Measurements from ENCODE around the gene CELF2. TPM values are rescaled to one million over a fixed set of nuclear protein-coding genes. Genes with fewer than 3 reads are reported as not detected.

CELF2 gene
- total RNA-seq, 2 donors from 2014 or later: 139 to 146 TPM

DNA sequence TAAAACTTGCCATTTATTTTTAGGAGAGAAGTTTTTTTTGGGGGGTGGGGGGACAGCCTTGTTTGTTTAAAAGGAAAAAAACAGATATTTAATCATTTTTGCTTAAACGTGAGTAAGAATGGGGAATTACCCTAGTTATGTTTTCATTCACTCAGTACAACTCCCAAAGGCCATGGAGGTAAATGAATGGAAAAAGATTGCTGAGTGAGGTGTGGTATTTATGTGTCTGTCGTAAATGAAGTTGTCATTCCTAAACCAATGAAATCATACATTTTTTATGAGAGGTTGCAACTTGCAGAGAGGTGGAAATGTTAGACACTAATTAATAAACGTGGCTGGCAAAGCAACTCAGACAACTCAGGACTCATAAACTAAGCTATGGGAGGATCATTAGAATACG lies 218.1 kb downstream of the CELF2 start:
- Mint-ChIP-seq H3K9me3 (no peaks in the 10 kb centered on the region), H3K4me3 (peak overlapping the region; percentile 93), H3K27me3 (no peaks in the 10 kb centered on the region), H3K27ac (peak overlapping the region; percentile 97), H3K4me1 (peaks cover 78% of the 10 kb centered on the region), H3K36me3 (ENCODE audit: low read depth) (peaks cover 20% of the 10 kb centered on the region)
- ATAC-seq (replicated peaks): peak; percentile 53

DNA sequence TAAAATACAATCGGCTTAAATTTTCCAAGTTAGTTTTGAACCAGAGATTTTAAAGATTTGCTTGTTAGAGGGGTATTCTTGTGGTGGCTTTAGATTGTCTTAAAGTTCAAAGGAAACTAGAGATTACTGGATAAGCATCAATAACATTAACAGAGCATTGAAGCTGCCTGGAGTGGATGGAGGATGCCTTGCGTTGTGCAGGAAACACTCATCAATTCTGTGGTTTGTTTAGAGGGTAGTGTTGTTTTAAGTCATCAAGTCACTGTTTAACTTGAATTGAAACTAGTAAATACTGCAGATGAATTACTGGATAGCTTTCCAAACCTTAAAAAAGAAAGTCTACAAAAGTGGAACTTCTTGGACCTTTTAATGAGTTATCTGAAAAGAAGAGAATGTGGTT lies 218.6 kb downstream of the CELF2 start:
- H3K27me3 Mint-ChIP-seq: no peaks in the 10 kb centered on the region
- peak overlapping the region; percentile 97 for H3K27ac Mint-ChIP-seq
- H3K4me3 Mint-ChIP-seq: peak overlapping the region; percentile 93
- peaks cover 74% of the 10 kb centered on the region for H3K4me1 Mint-ChIP-seq
- no peaks in the 10 kb centered on the region for H3K9me3 Mint-ChIP-seq
- ATAC-seq (replicated peaks): peak; percentile 57
- peaks cover 20% of the 10 kb centered on the region for H3K36me3 Mint-ChIP-seq (ENCODE audit: low read depth)

DNA sequence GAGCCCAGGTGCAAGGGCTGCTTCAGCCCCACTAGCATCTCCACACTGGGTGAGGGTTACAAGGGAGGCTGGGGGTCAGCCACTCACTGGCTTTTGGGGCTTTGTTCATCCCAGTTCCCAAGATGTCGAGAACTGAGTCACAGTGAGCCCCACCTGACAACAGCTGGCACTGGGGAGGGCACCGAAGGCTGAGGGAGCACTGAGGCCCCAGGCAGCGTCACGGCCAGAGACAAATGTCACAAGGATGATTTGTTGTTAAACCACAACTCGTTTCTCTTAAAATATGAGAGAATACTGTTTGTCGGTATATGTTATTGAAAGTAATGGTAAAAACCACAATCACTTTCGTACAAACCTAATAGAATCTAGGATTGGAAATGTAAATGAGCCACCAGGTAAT lies 219.9 kb downstream of the CELF2 start:
- Mint-ChIP-seq H3K4me3 (peak overlapping the region; percentile 93), H3K36me3 (ENCODE audit: low read depth) (peaks cover 20% of the 10 kb centered on the region), H3K4me1 (peaks cover 70% of the 10 kb centered on the region), H3K9me3 (no peaks in the 10 kb centered on the region), H3K27me3 (no peaks in the 10 kb centered on the region), H3K27ac (peak overlapping the region; percentile 97)
- peak; percentile 50 for ATAC-seq (replicated peaks)

DNA sequence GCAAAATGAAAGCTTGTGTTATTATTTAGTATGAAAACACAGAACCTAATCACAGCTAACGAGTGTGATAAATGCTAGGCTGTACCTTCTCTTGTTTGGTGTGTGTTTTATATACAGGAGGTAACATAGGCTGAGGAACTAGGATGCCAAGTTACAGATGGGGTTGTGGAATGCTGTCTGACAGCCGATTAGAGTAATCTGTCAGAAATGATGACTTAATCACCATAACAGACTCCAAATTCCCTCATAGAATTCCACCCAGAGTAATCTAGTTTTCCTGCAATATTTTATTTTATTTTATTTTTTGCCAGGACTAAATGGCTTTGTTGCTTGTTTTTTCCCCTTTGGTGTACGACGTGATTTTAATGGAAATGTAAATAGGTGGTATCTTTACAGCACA lies 221.2 kb downstream of the CELF2 start:
- Mint-ChIP-seq H3K4me1 (peaks cover 73% of the 10 kb centered on the region), H3K36me3 (ENCODE audit: low read depth) (peaks cover 20% of the 10 kb centered on the region), H3K27ac (peak overlapping the region; percentile 36)

DNA sequence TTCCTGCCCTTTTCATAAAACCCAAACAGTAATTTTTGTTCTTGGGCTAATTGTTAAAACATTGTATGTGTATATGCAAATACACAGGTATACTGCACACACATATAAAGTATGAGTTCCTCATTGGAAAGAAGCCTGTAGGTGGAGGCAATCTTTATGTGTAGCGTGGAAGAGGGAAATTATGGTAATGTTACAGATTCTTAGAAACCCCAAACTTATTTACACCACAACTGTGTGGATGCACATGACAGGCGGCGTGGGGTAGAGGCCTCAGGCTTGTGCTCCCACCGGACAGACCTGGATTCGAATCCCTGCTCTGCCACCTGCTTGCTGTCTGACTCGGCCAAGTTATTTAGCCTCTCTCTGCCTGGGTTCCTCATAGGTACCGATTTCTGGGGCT lies 223.0 kb downstream of the CELF2 start:
- Mint-ChIP-seq H3K9me3 (no peaks in the 10 kb centered on the region), H3K27me3 (no peaks in the 10 kb centered on the region), H3K4me3 (peak overlapping the region; percentile 21), H3K27ac (peak overlapping the region; percentile 36), H3K4me1 (peaks cover 60% of the 10 kb centered on the region), H3K36me3 (ENCODE audit: low read depth) (peaks cover 20% of the 10 kb centered on the region)
- ATAC-seq (replicated peaks): no peak

More for the DNA sequence above, 221.2 kb downstream of the CELF2 start:
- H3K9me3 Mint-ChIP-seq: no peaks in the 10 kb centered on the region
- no peaks in the 10 kb centered on the region for H3K27me3 Mint-ChIP-seq
- ATAC-seq (replicated peaks): no peak
- peak overlapping the region; percentile 28 for H3K4me3 Mint-ChIP-seq

DNA sequence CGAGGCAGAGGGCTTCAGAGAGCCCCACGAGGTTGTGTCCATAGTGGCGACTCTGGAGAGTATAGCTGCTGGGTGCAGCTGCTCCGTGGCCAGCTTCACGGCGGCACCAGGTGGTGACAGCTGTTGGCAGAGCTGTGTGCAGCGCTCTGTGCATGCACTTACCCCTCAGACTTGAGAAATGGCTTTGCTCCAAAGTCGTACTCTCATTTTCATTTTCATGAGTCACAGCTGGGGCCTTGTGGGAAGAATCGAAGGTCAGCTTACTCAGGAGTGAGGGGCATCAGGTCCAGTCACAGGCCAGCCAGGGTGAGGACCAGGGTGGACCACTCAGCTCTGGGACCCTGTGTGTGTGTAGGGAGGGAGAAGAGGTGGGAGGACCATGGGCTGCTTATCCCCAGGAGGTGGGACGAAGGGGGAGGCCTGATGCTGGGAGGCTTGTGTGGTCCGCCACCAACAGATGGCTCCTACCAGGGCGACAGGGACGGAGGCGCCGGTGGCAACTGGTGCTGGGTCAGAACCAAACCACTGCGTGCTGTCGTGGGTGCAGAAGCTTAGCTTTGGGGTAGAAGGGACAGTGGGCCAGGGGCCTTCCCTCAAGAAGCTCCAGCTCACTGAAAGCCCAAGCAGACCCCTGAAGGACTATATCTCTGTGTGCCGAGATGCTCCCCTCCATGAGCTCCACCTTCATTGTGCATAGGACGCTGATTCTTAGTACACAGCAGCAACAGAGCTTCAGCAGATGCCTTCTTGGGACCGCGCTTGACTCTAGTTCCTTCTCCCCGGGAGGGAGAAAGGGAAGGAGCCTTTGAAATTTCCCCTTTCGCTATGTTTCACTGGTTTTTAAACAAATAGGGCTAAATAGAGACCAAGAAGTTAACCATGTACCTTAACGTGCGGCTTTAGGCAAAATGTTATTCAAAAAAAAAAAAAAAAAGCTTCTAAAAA lies 225.0 kb downstream of the CELF2 start:
- Mint-ChIP-seq H3K4me3 (no peak overlapping the region), H3K27me3 (no peaks in the 10 kb centered on the region), H3K36me3 (ENCODE audit: low read depth) (peaks cover 20% of the 10 kb centered on the region), H3K4me1 (peaks cover 40% of the 10 kb centered on the region), H3K27ac (no peak overlapping the region), H3K9me3 (no peaks in the 10 kb centered on the region)
- ATAC-seq (replicated peaks): peak; percentile 64

DNA sequence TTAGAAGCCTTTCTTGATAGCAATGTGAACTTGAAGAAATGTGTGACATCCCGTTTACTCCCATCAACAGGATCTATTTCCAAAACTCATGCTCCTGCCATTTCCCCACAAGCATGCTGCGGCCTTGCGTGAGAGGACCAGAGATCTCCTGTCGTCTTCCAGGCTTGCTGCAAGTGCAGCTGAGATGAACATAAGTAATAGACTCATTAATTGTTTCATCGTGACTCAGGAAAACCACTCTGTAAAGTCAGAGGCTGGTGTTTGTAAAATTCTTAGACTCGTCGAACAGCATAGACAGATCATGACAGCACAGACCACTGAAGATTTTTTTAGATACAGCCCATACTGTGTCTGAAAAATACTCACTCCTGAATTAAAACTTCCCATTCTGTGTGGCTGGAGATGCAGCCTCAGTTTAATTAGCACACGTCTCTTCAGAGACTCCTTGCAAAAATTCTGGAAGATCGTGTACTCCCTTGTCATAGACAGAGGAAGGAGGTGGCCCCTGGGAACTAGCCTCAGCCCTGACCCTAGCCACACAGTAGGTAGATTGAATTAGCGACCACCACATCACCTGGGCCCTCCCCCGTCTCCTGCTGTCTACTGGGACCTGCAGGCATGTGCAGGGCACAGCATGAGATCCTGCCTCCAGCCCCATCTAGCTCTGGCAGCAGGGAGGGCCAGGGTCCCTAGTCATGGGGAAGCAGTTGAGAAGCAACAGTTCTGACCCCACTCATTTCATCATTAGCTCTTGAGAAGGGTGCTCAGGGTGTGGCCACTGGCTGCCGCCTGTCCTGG lies 226.0 kb downstream of the CELF2 start:
- peaks cover 20% of the 10 kb centered on the region for H3K36me3 Mint-ChIP-seq (ENCODE audit: low read depth)
- H3K27me3 Mint-ChIP-seq: no peaks in the 10 kb centered on the region
- ATAC-seq (replicated peaks): peak; percentile 36
- peaks cover 37% of the 10 kb centered on the region for H3K4me1 Mint-ChIP-seq
- H3K9me3 Mint-ChIP-seq: no peaks in the 10 kb centered on the region
- H3K4me3 Mint-ChIP-seq: no peak overlapping the region
- no peak overlapping the region for H3K27ac Mint-ChIP-seq

DNA sequence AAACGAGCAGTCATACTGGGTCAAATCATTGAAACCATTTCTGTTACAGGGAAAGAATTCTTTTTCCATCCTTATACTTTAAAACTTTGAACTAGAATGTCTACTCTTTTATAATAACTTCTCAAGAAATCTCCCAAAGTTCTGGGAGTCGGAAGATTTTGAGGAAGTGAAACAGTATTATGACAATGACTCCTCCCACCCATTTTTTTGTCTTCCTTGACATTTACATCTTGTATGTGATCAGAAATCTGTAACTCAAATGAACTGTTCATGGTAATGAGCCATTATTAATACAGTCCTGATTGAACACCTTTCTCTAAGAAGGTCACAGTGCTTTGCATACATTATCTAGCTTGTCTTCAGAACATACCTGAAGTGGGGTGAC lies 227.4 kb downstream of the CELF2 start:
- ATAC-seq (replicated peaks): peak; percentile 1

DNA sequence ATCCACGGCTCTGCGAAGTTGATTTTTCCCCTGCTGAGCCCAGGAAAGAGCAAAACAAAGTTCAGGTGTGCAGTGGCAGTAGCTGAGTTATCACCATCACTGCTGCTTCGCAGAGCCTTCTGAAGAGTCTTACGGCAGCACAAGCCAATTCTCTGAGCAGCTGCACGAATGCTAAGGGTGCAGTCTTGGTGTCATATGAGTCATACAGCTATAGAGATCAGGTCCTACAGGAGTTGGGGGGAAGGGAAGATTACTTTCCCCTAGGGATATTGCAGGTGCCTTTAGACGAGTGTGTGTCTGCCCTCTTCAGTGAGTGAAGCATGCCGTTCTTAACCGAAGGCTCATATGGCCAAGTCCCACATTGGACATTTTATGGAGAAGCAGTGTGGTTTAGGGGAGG lies 227.8 kb downstream of the CELF2 start:
- ATAC-seq (replicated peaks): peak; percentile 63
- no peaks in the 10 kb centered on the region for H3K27me3 Mint-ChIP-seq
- H3K9me3 Mint-ChIP-seq: no peaks in the 10 kb centered on the region
- H3K27ac Mint-ChIP-seq: no peak overlapping the region
- H3K4me3 Mint-ChIP-seq: no peak overlapping the region
- H3K36me3 Mint-ChIP-seq (ENCODE audit: low read depth): peaks cover 3% of the 10 kb centered on the region
- peaks cover 26% of the 10 kb centered on the region for H3K4me1 Mint-ChIP-seq

More for the DNA sequence above, 227.4 kb downstream of the CELF2 start:
- peaks cover 7% of the 10 kb centered on the region for H3K36me3 Mint-ChIP-seq (ENCODE audit: low read depth)
- H3K27ac Mint-ChIP-seq: no peak overlapping the region
- H3K9me3 Mint-ChIP-seq: no peaks in the 10 kb centered on the region
- H3K4me3 Mint-ChIP-seq: no peak overlapping the region
- peaks cover 30% of the 10 kb centered on the region for H3K4me1 Mint-ChIP-seq
- no peaks in the 10 kb centered on the region for H3K27me3 Mint-ChIP-seq

DNA sequence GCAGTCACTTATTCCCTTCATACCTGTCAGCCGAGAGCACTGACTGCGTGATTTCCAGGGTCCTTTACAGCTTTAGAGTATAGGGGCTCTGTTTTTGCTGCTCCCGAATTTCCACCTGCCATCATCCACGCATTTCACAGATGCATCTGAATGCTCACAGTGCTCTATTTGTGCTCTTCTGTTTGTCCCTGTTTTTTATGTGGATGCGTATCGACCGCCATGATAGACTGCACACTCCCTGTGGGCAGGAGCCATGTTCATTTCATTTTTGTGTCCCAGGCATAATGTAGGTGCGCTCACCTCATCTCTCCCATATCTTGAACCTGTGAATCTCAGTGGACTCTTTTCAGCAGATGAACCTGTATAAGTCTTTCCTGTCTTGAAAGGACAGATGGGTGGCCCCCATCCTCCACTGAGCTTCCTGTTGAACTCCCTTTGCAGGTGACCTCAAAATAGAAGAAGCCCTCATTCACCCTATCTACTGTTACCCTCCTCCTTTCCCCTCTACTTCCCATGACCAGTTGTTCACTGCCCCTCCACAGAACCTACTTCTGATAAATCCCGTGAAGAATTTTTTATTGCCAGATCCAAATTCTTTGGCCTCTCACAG lies 228.4 kb downstream of the CELF2 start:
- ATAC-seq (replicated peaks): no peak
- Mint-ChIP-seq H3K4me3 (no peak overlapping the region), H3K4me1 (peaks cover 23% of the 10 kb centered on the region), H3K9me3 (no peaks in the 10 kb centered on the region), H3K36me3 (ENCODE audit: low read depth) (no peaks in the 10 kb centered on the region), H3K27ac (no peak overlapping the region), H3K27me3 (no peaks in the 10 kb centered on the region)

DNA sequence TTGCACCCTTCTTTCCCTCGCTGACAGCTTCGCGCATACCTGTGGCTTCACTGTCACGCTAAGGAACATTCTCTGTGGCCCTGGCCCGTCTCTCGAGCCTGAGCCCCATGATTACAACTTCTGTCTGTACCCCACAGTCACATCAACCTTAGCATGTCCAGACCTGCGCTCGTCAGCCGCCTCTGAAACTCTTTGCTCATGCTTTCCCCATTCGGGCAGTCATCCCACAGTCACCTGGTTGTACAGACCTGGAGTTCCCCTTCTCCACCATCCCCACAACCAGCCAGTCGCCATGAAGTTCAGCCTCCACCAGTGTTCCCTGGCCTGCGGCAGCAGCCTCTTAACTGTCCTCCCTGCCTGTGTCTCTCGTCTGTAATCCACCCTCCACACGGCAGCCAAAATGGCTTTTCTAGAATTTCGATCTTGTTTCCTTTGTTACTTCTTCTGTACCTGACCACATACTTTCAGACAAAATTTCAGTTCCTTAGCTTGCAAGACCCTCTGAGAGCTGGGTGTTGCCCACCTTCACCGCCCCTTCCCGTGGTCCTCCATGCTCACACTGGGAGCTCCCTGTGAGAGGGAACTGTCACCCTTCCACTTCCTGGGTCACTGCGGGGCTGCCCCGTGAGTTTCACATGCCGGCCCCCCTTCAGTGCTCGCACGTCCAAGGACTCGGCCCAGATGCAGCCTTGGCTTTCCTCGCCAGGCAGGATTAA lies 229.2 kb downstream of the CELF2 start:
- peak; percentile 20 for ATAC-seq (replicated peaks)
- Mint-ChIP-seq H3K9me3 (no peaks in the 10 kb centered on the region), H3K36me3 (ENCODE audit: low read depth) (no peaks in the 10 kb centered on the region), H3K27me3 (no peaks in the 10 kb centered on the region), H3K4me1 (peaks cover 23% of the 10 kb centered on the region), H3K27ac (no peak overlapping the region), H3K4me3 (no peak overlapping the region)

DNA sequence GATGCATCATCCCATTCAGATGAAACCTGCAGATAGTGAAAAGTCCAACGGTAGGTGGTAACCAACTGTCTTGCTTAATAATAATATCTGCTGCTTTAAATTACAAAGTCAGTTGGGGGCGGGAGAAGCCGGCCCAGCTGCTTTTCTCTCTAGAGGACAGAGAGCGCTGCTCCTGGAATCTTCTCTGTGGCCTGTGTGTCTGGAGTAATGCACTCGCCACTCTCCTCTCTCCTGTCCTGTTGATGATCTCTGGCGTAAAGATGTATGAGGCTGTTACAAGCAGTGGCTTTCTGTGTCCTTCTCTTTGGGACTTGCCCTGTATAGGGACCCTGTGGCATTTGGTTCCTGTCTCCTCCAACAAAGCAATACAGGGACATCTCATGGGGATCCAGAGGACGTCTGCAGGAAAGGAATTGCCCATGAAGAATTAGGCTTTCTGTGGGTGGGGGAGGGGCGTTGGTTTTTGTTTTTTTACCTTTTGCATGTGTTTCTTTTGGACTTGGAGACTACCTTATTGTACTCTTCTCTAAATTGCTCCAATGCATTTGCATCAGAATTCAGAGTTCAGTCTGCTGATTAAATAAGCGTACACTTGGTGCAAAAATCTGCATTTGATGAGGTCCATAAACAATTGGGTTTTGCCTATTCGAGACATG lies 231.6 kb downstream of the CELF2 start:
- Mint-ChIP-seq H3K27ac (no peak overlapping the region), H3K4me3 (no peak overlapping the region), H3K9me3 (no peaks in the 10 kb centered on the region), H3K36me3 (ENCODE audit: low read depth) (no peaks in the 10 kb centered on the region), H3K27me3 (no peaks in the 10 kb centered on the region), H3K4me1 (peaks cover 14% of the 10 kb centered on the region)
- ATAC-seq (replicated peaks): no peak

DNA sequence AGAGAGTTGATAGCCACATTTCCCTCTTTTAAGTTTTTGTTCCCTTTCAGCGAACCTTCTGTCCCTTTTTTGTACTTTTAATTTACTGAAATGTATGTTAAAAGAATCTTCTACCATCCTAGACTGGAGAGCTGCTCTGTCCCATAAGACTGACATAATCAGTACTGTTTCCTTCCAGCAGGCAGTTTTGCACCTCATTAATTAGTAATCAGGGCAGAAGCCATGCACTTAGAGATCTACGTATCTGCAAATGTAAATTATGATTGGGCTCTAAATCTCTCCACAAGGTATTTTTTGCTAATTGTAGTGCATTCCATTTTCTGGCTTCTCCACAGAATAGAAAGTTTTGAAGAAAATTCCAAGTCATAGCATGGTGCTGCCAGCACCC lies 232.1 kb downstream of the CELF2 start:
- ATAC-seq (replicated peaks): no peak
- no peaks in the 10 kb centered on the region for H3K36me3 Mint-ChIP-seq (ENCODE audit: low read depth)
- no peak overlapping the region for H3K4me3 Mint-ChIP-seq
- no peaks in the 10 kb centered on the region for H3K9me3 Mint-ChIP-seq
- H3K4me1 Mint-ChIP-seq: peaks cover 15% of the 10 kb centered on the region
- no peak overlapping the region for H3K27ac Mint-ChIP-seq
- H3K27me3 Mint-ChIP-seq: no peaks in the 10 kb centered on the region

Data from activated T-helper 17 cell treated with anti-CD3 and anti-CD28 coated beads, Interleukin-2, amount 50 U/mL, for 72 hours (primary cell).